Prostate gland (tissue), 2 donors: Measurements from ENCODE around the gene GRAMD1B.

ENCODE experiments used
- POLR2AphosphoS5 ChIP-seq: sonication (generic); formaldehyde crosslinking; IDR thresholded peaks from one replicate; pipeline ENCODE4 v1.6.1; 2017; ENCODE audit warnings: antibody characterized with exemption
- TF ChIP-seq, protein P1 (sequence below), 4 experiments: fragments of 200-600 bp in 2 of 4; fragments of 450-650 bp in 2 of 4; sonication (generic) in 2 of 4; IDR thresholded peaks; 1 replicate in 3 of 4; 2 replicates in 1 of 4; pipeline ENCODE4 v1.5.1; 2016 to 2019; ENCODE audit warnings: antibody characterized with exemption in 4 of 4, mild to moderate bottlenecking in 2 of 4, moderate library complexity in 2 of 4

DNA sequence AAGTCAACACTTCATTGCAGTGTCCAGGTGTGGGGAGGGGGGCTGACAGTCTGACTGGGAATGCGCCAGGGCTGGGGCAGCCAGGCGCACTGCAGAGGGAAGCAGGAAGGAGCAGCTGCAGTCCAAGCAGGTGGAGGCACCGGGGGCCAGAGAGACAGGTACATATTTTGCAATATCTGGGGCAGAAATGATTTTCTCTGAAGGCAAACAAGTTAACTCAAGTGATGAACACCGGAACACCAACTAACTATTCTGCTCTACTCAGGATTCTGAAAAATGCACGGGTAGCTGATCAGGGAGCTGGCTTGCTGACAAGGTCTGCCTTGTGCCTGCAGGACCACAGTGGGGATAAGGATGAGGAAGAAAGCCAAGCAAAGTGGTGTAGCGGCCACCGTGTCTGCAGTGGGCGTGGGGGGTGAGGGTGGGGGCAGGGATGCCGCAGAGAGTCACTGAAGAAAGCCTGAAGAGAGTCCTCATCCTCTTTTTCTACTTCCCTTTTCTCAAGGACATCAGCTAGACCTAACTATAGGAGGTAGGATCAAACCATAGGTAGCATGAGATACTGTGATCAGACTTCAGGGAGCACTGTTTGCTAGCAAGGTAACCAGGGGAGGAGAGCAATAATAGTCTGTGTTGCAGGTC lies 141.0 kb downstream of the GRAMD1B start:
- TF ChIP-seq, protein P1, sequence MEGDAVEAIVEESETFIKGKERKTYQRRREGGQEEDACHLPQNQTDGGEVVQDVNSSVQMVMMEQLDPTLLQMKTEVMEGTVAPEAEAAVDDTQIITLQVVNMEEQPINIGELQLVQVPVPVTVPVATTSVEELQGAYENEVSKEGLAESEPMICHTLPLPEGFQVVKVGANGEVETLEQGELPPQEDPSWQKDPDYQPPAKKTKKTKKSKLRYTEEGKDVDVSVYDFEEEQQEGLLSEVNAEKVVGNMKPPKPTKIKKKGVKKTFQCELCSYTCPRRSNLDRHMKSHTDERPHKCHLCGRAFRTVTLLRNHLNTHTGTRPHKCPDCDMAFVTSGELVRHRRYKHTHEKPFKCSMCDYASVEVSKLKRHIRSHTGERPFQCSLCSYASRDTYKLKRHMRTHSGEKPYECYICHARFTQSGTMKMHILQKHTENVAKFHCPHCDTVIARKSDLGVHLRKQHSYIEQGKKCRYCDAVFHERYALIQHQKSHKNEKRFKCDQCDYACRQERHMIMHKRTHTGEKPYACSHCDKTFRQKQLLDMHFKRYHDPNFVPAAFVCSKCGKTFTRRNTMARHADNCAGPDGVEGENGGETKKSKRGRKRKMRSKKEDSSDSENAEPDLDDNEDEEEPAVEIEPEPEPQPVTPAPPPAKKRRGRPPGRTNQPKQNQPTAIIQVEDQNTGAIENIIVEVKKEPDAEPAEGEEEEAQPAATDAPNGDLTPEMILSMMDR (IDR thresholded peaks at IDR 0.05): no peak
- no peak for TF ChIP-seq POLR2AphosphoS5
